Measurements from ENCODE around the gene SAMMSON. TPM values are rescaled to one million over a fixed set of nuclear protein-coding genes. Genes with fewer than 3 reads are reported as not detected.

Gene SAMMSON
- total RNA-seq, 1 donor = not detected

GRCh38 chr3:70096376-70097066 lies 97.0 kb downstream of the SAMMSON start:
- H3K4me3 ChIP-seq (ENCODE audit: low read depth, low read length) = no peak overlapping the region
- no peak for DNase-seq (ENCODE audit: low read depth)
- TF ChIP-seq CTCF (IDR thresholded peaks at IDR 0.05; ENCODE audit: insufficient read depth, low read length) = no peak

GRCh38 chr3:70097084-70097483 lies 97.6 kb downstream of the SAMMSON start:
- no peak for DNase-seq (ENCODE audit: low read depth)
- TF ChIP-seq CTCF (IDR thresholded peaks at IDR 0.05; ENCODE audit: insufficient read depth, low read length) = no peak
- H3K4me3 ChIP-seq (ENCODE audit: low read depth, low read length) = no peak overlapping the region

GRCh38 chr3:70108072-70108471 lies 108.5 kb downstream of the SAMMSON start:
- H3K4me3 ChIP-seq (ENCODE audit: low read depth, low read length) = no peak overlapping the region
- peak; percentile 10 for DNase-seq (ENCODE audit: low read depth)
- peak; percentile 71 for TF ChIP-seq CTCF (IDR thresholded peaks at IDR 0.05; ENCODE audit: insufficient read depth, low read length)

- no peak for DNase-seq (ENCODE audit: low read depth)
- no peak overlapping the region for H3K4me3 ChIP-seq (ENCODE audit: low read depth, low read length)
- TF ChIP-seq CTCF (IDR thresholded peaks at IDR 0.05; ENCODE audit: insufficient read depth, low read length) = no peak
Measured at GRCh38 chr3:70108546-70108945, 109.0 kb downstream of the SAMMSON start.

GRCh38 chr3:70110066-70110465 lies 110.5 kb downstream of the SAMMSON start:
- H3K4me3 ChIP-seq (ENCODE audit: low read depth, low read length) = no peak overlapping the region
- DNase-seq (ENCODE audit: low read depth) = no peak
- TF ChIP-seq CTCF (IDR thresholded peaks at IDR 0.05; ENCODE audit: insufficient read depth, low read length) = no peak

- TF ChIP-seq CTCF (IDR thresholded peaks at IDR 0.05; ENCODE audit: insufficient read depth, low read length) = no peak
- no peak for DNase-seq (ENCODE audit: low read depth)
- H3K4me3 ChIP-seq (ENCODE audit: low read depth, low read length) = no peak overlapping the region
Measured at GRCh38 chr3:70111411-70111810, 111.9 kb downstream of the SAMMSON start.

- H3K4me3 ChIP-seq (ENCODE audit: low read depth, low read length) = no peak overlapping the region
- TF ChIP-seq CTCF (IDR thresholded peaks at IDR 0.05; ENCODE audit: insufficient read depth, low read length) = no peak
- no peak for DNase-seq (ENCODE audit: low read depth)
Measured at GRCh38 chr3:70112751-70113150, 113.2 kb downstream of the SAMMSON start.
